Measurements from ENCODE around the gene SYCP3.

Gene SYCP3

DNA sequence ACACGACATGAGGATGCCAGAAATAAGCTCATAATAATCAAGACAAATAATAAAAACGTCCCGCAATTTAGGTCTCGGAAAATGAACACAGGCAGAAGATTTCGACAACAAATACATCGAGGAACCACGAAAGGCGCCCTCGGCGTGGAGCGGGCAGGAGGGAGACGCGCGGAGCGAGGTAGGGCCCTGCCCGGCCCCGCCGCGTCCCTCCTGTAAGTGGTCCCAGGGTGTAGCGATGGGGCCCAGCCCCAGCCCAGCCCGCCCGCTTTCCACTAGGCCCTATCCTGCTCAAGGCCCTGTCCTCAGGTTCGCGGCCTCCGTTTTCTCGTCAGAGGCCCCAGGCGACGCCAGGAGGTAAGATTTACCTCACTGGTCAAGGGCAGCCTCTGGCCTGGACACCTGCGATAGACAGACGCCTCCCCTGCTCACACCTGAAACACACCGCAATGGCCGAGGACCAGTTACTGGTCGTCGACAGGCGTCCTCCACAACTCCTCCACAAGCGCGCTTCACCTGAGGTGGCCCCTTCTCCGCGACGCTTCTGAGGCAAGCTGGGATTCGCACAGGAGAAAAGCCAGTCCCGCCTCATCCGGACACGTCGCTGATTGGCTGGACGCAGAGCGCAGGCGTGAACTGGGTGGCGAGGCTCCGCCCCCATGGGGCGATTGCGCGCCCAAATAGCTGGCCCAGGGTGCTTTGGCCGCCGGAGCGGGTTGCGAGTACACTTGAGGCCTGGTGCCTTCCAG lies at the start of gene SYCP3:
Gene SYCP3 (minus strand): TSS at position 543 of the 746 bp plus-strand sequence. CDS start 1,527 bp downstream, outside the sequence.
- no peak for DNase-seq (ENCODE audit: low read depth)

DNA sequence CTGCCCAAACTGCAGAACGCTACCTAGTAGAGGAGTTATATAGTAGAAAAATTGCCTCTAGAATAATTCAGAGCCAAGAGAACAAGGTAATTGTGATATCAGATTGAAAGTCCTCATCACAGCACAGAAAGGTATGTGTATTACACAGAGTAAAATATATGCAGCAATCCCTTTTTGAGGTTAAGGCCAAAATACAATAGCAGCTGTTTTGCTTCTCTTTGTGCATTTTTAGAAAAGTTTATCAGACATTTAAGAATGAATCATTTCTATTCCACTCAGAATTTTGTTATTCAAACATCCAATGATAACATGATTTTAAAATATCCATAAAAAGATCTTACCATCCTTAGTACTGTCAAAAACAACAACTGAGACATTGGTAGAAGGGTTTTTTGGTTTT lies 46.4 kb upstream of the SYCP3 start:
- DNase-seq (ENCODE audit: low read depth), result no peak

DNA sequence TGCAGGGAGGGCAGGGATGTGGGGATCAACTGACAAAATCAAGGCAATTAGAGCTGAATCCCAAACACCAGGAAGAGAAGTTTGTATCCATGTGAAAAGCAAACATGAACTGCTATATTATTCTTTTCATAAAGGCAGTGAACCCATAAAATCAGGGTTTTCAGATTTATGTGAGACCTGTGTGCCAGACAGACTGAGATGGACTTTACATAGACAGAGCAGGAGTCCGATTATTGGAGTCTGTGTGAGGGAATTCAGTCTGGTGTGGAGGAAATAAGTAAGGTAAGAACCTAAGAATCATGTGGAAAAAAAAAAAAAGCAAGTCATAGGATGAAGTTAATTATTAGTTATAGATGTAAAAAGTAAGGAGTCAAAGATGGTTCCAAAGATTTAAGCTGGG lies 45.1 kb upstream of the SYCP3 start:
- no peak for DNase-seq (ENCODE audit: low read depth)

DNA sequence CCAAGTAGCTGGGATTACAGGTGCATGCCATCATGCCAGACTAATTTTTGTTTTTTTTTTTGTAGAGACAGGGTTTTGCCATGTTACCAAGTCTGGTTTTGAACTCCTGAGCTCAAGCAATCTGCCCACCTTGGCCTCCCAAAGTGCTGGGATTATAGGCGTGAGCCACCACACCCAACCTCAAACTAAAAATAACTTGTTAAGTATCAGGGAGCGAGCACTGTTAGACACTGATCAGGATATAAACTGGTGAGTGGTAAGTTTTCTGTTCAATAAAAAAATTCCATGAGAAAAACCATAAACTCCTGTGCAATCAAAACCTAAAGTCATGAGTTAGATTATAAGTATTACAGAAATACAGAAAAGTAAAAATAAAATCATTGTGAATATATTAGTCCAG lies 44.6 kb upstream of the SYCP3 start:
- no peak for DNase-seq (ENCODE audit: low read depth)

DNA sequence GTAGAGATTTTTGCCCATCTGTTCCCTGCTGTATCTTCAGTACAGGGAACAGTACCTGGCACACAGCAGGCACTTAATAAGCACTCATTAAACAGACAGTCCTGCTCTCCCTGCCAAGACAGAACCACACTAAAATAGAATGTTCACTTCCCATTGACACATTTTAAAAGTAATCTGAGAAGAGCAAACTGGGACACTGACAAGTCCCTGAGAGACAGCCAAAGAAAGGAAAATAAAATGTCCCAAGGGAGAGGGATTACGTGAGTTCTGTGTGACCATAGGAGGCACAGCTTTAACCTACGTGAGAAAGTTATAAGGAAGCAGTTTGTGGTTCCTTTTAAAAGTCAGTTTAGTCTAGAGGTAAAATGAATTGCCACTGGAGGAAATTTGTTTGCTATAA lies 43.9 kb upstream of the SYCP3 start:
- DNase-seq (ENCODE audit: low read depth), result no peak

DNA sequence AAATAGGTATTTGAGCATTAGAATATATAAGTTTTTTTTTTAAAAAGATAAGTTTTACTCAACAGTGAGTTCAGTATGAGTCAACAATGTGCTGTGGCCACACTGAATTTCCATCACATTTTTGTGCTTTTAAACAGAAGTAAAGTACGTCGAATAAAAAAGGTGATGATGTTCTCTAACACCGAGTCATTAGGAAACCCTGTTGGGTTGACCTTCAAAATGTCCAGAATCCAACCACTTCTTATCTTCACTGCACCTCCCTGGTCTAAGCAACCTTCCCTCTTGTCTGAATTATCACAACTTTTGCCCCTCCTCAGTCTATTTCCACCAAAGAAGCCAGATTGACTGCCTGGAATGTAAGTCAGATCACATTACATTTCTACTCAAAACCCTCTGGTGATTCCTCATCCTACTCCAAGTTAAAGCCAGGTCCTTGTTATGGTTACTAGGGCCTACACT lies 43.0 kb upstream of the SYCP3 start:
- peak; percentile 79 for DNase-seq (ENCODE audit: low read depth)

DNA sequence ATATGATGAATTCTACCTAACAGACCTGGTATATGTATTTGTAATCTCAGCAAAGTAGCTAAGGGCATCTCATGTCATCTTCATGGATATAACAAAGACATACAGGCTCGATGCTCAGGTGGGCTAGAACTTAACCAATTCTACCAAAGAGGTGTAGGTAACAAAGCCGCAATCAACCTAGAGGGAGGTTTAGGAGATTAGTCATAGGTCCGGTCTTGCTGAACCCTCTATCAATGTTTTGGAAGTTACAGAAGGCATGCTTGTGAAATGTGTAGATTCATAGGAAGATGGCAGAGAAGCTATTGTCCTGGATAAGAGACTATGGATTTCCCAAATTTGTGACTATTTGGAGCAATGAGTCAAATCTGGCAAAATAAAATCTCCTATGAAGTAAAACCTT lies 42.6 kb upstream of the SYCP3 start:
- DNase-seq (ENCODE audit: low read depth), result peak; percentile 20

DNA sequence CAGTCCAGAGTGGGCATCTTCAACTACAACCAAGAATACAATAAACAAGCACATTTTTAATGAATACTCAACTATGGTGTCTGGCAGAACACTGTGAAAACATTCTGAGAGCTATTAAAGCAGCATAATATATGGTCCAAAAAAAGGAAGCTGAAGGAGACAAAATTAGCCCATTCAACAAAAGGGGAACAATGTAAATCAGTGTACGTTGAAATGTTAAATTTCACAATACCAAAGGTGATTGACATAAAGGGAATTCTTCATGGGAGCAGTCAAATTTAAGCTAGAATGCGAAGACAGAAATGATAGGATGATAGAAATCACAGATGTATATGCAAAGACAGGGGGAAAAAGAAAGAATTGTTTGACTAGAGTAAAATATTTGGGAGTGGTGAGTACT lies 41.3 kb upstream of the SYCP3 start:
- DNase-seq (ENCODE audit: low read depth), result no peak

DNA sequence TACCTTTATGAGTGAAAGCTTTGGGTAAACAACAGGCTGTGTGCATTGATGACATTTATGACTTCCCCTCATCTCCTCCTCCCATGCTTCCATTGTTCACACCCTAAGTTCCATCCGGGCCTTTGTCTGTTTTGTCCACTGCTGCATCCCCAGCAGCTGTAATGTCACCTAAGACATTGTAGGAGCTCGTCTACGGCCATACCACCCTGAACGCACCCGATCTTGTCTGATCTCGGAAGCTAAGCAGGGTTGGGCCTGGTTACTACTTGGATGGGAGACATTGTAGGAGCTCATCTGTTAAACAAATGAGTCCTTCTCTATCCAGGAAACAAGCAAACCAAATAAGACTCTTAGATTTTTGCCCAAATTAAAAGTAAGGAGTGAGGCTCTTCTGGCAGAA lies 40.4 kb upstream of the SYCP3 start:
- DNase-seq (ENCODE audit: low read depth), result no peak

DNA sequence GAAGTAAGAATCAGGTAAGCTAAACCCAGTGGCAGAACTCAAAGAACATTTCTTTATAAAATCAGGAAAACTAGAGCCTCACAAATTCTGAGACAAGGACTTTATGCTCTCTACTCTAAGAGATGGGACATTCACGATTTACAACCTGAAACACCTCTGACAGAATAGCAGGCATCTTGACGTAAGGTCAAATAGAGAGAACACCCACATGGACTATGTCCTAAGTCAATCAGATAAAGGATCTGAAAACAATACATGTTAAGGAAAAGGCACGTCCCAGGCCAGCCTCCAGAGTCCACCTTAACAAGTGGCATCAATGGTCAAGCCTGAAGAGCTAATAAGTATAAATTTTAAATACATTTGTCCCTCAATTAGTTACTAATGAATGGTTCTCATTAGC lies 39.9 kb upstream of the SYCP3 start:
- no peak for DNase-seq (ENCODE audit: low read depth)

DNA sequence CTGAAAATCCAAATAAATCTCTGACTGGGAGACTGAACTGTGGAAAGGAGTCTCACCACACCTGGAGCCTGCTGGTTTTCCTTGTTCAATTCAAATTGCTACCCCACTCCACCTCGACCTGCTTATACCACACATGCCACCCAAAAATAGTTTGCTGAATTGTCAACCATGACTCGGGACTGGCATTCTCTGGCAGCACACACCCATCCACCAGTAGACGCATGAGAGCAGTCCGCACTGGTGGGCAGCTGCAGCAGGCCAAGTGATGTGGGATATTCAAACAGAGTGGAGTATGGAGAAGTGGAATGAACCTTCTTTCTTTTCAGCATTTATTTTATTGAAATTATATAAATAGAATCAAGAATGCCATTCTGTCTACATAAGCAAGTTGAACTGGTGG lies 38.7 kb upstream of the SYCP3 start:
- DNase-seq (ENCODE audit: low read depth), result no peak

DNA sequence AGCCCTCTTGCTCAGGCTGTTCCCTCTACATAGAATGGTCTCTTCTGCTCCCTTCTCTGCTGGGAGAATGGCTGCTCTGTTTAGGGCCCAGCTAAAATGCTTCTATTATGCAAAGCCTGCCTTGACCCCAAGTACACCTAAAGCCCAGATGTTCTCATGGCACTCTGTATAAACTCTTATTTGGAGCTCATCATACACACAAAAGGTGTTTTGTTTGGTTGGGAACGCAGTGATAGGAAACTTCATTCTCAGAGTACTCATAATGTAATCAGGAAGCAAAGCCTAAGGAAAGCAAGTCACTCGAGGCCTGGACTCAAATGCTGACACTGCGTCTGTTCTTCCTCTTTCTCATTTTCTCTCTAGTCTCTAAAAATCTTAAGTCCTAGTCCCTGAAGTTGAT lies 38.2 kb upstream of the SYCP3 start:
- DNase-seq (ENCODE audit: low read depth), result no peak

DNA sequence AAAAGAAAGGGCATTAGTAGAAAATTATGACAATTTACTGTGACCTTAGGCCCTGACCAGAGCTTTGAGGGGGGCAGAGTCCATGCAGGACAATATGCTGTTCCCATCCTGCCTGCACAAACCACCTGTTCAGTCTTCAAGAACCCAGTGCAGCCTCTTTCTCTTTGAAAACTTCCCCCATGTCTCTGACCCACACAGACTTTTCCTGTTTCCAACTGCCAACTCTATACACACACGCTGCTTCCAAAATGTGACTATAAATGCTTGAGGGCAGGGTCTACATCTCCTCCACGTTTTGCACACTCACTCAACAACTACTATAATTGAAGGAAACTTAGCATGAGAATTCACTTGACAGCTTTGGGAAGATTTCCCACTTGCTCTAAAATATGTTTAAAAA lies 36.6 kb upstream of the SYCP3 start:
- no peak for DNase-seq (ENCODE audit: low read depth)

DNA sequence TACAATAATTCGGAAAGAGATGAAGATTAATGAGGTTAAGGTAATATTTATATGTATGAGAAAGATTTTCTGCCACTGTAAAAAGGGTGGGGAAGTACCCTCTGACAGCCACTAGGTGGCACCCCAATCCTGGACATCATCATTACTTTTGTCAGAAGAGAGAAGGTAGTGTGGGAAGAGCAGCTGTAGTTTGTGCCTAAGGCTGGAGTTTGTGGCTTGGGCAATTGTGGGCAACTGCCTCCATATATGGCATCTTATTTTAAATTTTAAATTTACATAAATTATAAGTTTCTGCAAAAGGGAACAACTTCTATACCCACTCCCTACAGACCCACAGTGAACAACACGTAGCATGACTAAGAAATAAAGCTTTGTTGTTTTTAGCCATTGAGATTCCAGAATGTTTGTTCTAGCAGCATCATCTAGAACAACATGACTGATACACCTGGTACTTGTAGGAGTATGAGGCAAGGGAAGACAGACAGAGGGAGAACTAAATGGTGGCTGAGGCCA lies 34.4 kb upstream of the SYCP3 start:
- peak; percentile 69 for DNase-seq (ENCODE audit: low read depth)

DNA sequence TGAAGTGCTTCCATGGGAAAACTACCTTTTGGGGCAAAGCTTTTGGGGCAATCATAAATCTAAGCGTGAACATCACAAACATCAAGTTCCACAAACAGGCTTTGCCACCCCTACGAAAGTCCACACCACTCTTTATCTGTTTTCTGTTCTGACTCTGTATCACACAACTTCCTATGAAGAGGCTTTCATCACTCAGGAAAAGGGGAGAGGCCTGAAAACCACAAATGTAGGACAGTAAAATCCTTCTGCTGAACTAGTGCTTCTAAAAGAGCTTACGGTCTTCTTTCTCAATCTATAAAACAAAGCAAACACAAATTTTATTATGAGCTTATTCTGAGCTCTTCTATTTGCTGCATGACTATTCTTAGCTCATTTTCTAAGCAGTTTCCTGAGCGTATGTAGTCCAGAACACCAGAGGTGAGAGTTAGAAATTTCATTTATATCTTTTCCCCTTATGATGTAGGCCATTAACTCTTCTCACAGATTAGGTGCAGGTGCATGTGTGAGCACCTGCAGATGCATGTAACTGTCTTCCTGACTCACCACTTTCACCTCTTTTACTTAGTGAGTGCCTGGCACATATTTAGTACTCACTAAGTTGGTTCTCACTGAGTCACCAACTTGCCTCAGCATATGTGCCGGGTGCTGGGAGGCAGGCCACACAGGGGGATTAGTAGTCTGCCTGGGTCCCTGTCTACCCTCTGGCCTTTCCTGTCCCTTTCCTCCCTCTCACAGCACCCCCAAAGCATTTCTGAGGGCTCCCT lies 32.9 kb upstream of the SYCP3 start:
- DNase-seq (ENCODE audit: low read depth), result peak; percentile 28

DNA sequence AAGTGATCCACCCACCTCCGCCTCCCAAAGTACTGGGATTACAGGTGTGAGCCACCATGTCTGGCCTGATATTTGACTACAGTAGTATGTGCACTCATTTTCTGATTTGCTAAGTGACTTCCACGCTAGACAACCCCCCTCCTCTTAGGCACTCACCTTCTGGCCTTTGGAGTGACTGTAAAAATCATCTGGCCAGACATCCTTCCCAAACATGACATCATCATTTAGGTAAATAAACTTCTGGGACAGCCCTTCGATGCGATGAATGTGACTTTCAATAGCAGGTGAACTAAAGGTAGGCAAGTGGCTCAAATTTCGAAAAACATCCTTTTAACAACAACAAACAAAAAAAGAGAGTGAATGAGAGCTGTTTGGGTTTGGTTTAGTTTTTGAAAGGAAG lies 30.6 kb upstream of the SYCP3 start:
- no peak for DNase-seq (ENCODE audit: low read depth)

DNA sequence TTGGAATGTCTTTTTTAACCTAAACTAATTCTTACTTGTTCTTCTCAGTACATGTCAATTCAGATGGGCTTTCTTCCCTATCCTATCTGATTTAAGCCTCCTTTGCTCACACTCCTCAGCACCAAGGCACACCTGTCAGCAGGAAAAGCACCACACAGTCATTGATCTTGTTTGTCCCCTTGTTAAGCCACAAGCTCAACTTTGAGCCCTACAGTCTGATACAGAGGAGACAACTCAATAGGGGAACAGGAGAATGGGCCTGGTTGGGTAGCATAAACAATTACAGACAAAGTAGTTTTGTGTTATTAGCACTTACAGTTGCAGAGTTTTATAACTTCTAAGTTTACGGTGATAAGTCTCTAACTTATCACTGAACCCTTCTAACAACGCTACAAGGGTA lies 29.5 kb upstream of the SYCP3 start:
- no peak for DNase-seq (ENCODE audit: low read depth)

DNA sequence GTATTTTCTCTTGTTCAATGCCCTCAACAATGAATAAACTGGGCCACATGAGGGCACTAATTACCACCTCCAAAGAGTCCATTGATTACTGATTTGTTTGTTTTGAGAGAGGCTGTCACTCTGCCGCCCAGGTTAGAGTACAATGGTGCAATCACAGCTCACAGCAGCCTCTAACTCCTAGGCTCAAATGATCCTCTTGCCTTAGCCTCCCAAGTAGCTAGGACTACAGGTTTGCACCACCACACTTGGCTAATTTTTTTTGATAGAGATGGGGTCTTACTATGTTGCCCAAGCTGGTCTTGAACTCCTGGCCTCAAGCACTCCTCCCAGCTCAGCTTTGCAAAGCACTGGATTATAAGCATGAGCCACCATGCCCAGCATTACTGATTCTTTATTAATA lies 28.3 kb upstream of the SYCP3 start:
- no peak for DNase-seq (ENCODE audit: low read depth)

DNA sequence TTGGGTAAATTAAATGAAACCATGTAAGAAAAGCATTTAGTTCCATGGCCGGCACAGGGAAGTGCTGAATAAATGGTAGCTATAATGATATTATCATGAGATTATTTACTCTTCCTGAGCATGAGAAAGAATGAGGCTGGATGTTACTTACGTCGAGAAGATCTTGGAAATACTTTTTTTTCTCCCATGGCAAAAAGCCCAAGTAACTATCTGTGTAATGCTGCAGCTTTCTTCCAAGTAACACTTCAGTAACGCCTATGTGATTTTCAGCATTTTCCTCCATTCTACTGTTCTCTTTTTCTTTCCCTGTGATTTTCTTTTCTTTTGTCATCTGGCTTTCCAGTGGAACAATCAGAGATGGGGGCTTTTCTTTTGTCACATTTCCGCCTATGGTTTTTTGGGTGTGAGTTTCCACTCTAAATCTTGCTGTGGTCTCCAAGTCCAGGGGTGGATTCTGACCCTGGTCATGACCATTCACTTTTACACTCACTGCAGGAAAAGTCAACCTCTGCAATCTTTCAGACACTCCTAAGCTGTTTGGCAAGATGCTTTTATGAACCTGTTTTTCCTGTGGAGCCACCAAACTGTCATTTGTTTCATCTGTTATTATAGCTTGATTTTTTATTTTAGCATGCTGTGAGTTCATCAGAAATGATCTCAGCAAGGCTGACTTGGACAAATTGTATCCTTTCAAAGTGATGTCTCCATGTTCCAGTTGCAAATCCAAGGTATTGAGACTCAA lies 25.0 kb upstream of the SYCP3 start:
- DNase-seq (ENCODE audit: low read depth), result peak; percentile 33

DNA sequence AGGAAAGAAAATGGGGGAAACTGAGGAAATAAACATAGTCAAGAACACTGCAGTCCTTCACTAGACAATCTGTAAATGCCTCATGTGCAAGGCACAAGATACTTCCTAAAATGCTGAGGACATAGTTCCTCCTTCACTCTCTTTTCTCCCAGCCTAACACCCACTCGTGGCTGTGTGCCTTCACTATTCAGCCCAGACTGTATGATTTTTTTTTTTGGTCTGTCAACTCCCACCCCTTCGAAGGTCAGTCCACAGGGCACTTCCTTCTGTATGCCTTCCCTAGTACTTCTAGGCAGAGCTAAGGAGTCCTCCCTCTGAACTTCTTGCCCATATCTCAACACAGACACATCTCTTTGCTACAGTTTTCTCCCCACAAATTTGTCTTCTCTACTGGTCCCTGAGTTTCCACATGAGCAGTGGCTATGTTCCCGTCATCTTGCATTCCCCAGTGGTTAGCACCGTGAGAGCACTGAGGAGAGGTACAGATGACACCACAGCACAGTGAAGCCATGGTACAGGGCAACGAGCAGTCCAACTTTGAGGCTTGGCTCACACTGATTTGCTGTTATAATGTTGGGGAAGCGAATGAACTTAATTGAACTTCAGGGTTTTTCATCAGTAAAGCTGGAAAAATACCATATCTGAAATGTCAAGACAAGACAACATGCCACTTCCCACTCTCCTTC lies 24.1 kb upstream of the SYCP3 start:
- DNase-seq (ENCODE audit: low read depth), result no peak

DNA sequence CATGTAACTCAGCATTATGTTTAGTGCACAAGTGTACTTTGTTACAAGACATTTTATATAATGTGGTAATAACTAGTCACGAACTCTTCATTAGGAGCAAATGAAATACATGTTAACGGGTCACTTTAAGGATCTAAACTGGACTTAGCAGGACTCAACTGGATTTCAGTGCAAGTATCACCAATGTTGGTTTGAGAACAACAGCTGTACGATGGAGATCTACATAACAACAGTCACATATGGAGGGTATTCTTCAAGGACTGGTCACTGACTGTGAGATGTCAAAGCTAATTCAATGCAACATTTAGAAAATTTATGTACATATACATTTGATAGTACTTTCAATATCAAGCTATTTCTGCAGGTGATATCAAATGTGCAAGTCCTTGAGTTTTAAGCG lies 22.5 kb upstream of the SYCP3 start:
- DNase-seq (ENCODE audit: low read depth), result no peak

DNA sequence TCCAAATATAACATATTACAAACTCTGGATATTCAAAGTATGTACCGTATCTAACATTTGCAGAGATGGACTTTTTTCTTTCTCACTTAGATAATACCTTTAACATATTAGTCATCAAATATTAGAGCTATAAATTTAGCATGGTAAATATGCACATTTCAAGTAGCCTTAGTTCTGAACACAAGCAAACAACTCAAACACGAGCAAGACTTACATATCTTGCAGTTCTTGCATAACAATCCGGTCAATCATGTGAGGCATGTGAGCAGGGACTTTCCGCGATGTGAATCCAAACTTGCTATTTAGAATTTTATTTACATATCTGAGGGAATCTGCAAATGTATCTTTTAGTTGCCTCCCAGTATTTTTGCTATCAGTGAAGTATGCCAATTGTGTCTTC lies 22.1 kb upstream of the SYCP3 start:
- DNase-seq (ENCODE audit: low read depth), result peak; percentile 91

All from iris pigment epithelial cell (primary cell).